H54 (cell line): Measurements from ENCODE around the gene SDR42E2.
A peak's percentile ranks its signal among the peaks of the same experiment; 100 is the strongest.

ENCODE experiments used
- DNase-seq: peaks from one replicate; pipeline ENCODE4 v3.0.0; 2011; ENCODE audit warnings: low spot score, mixed read lengths; ENCODE audit not compliant: insufficient read length
- FAIRE-seq: peaks from 3 replicates; lab custom pipeline; 2011; peaks lifted over from hg19 to GRCh38; lab: Jason Lieb, UNC
- POLR2A ChIP-seq: IDR thresholded peaks from 2 replicates; pipeline ENCODE4 v1.6.1; 2011; ENCODE audit warnings: low read depth, mild to moderate bottlenecking, low read length

The SDR42E2 gene

GRCh38 chr16:22177968-22178930 is 15.9 kb downstream of the SDR42E2 start:
- FAIRE-seq (no peak), DNase-seq (no peak)
- TF ChIP-seq POLR2A: no peak

GRCh38 chr16:22181426-22181825 is 19.1 kb downstream of the SDR42E2 start:
- DNase-seq: no peak
- FAIRE-seq: no peak
- no peak for TF ChIP-seq POLR2A

- no peak for FAIRE-seq
- no peak for DNase-seq
- no peak for TF ChIP-seq POLR2A
These were observed 19.5 kb downstream of the SDR42E2 start for GRCh38 chr16:22181843-22182242.

GRCh38 chr16:22183335-22183734 is 21.0 kb downstream of the SDR42E2 start:
- FAIRE-seq (no peak), DNase-seq (no peak)
- TF ChIP-seq POLR2A: no peak

GRCh38 chr16:22183901-22184614 is 21.8 kb downstream of the SDR42E2 start:
- FAIRE-seq (no peak), DNase-seq (no peak)
- TF ChIP-seq POLR2A: no peak

- no peak for DNase-seq
- no peak for FAIRE-seq
These were observed 22.3 kb downstream of the SDR42E2 start for GRCh38 chr16:22184615-22184968.

GRCh38 chr16:22186517-22186916 is 24.2 kb downstream of the SDR42E2 start:
- DNase-seq: no peak
- no peak for FAIRE-seq
- TF ChIP-seq POLR2A: no peak

More at GRCh38 chr16:22184615-22184968, 22.3 kb downstream of the SDR42E2 start:
- TF ChIP-seq POLR2A: no peak

- TF ChIP-seq POLR2A: no peak
- FAIRE-seq (no peak), DNase-seq (no peak)
These were observed 25.9 kb downstream of the SDR42E2 start for GRCh38 chr16:22188267-22188594.

GRCh38 chr16:22188595-22189442 is 26.5 kb downstream of the SDR42E2 start:
- no peak for TF ChIP-seq POLR2A

GRCh38 chr16:22189473-22190080 is 27.3 kb downstream of the SDR42E2 start:
- FAIRE-seq: no peak
- DNase-seq: no peak
- TF ChIP-seq POLR2A: no peak

More at GRCh38 chr16:22188595-22189442, 26.5 kb downstream of the SDR42E2 start:
- DNase-seq (peak; percentile 49), FAIRE-seq (peak; percentile 87)

GRCh38 chr16:22190081-22190775 is 27.9 kb downstream of the SDR42E2 start:
- peak; percentile 29 for TF ChIP-seq POLR2A
- FAIRE-seq: no peak
- peak; percentile 76 for DNase-seq

- FAIRE-seq (peak; percentile 76), DNase-seq (peak; percentile 77)
- TF ChIP-seq POLR2A: no peak
These were observed 28.6 kb downstream of the SDR42E2 start for GRCh38 chr16:22190776-22191531.
